ENCODE measurements around the gene HDHD5.

Gene HDHD5

GRCh38 chr22:17103351-17103750 lies 55.7 kb downstream of the HDHD5 start:
- ChIA-PET POLR2A (no interaction called here), CTCF (no interaction called here)
- no peak for TF ChIP-seq CTCF (IDR thresholded peaks at IDR 0.05; ENCODE audit: insufficient read depth, low read length, missing control alignments)
- no peak overlapping the region for H3K4me3 ChIP-seq (ENCODE audit: low read depth, low read length)
- DNase-seq (ENCODE audit: low read depth, low spot score): no peak

- H3K4me3 ChIP-seq (ENCODE audit: low read depth, low read length): no peak overlapping the region
- ChIA-PET POLR2A (interaction anchor here (1.3 kb wide), 1 partner anchor 8 kb away, joined by 4 read pairs; no protein-coding TSS in a partner anchor), CTCF (no interaction called here)
- no peak for TF ChIP-seq CTCF (IDR thresholded peaks at IDR 0.05; ENCODE audit: insufficient read depth, low read length, missing control alignments)
- DNase-seq (ENCODE audit: low read depth, low spot score): no peak
These were observed 56.8 kb downstream of the HDHD5 start for GRCh38 chr22:17102297-17102667.

GRCh38 chr22:17101475-17102296 lies 57.4 kb downstream of the HDHD5 start:
- POLR2A ChIA-PET: interaction anchor here (1.3 kb wide), 1 partner anchor 9 kb away, joined by 4 read pairs; no protein-coding TSS in a partner anchor
- DNase-seq (ENCODE audit: low read depth, low spot score): no peak
- CTCF ChIA-PET: no interaction called here

GRCh38 chr22:17100621-17101020 lies 58.5 kb downstream of the HDHD5 start:
- H3K4me3 ChIP-seq (ENCODE audit: low read depth, low read length): no peak overlapping the region
- CTCF ChIA-PET: no interaction called here
- no peak for TF ChIP-seq CTCF (IDR thresholded peaks at IDR 0.05; ENCODE audit: insufficient read depth, low read length, missing control alignments)
- POLR2A ChIA-PET: no interaction called here
- no peak for DNase-seq (ENCODE audit: low read depth, low spot score)

More at GRCh38 chr22:17101475-17102296, 57.4 kb downstream of the HDHD5 start:
- H3K4me3 ChIP-seq (ENCODE audit: low read depth, low read length): no peak overlapping the region
- TF ChIP-seq CTCF (IDR thresholded peaks at IDR 0.05; ENCODE audit: insufficient read depth, low read length, missing control alignments): no peak

- no peak for DNase-seq (ENCODE audit: low read depth, low spot score)
- TF ChIP-seq CTCF (IDR thresholded peaks at IDR 0.05; ENCODE audit: insufficient read depth, low read length, missing control alignments): no peak
- H3K4me3 ChIP-seq (ENCODE audit: low read depth, low read length): no peak overlapping the region
- ChIA-PET CTCF (interaction anchor here (1.4 kb wide), 1 partner anchor 74 kb away, joined by 3 read pairs; no protein-coding TSS in a partner anchor), POLR2A (no interaction called here)
These were observed 60.7 kb downstream of the HDHD5 start for GRCh38 chr22:17098379-17098819.

- ChIA-PET POLR2A (no interaction called here), CTCF (interaction anchor here (0.9 kb wide), 1 partner anchor 88 kb away, joined by 3 read pairs; no protein-coding TSS in a partner anchor)
- DNase-seq (ENCODE audit: low read depth, low spot score): no peak
- TF ChIP-seq CTCF (IDR thresholded peaks at IDR 0.05; ENCODE audit: insufficient read depth, low read length, missing control alignments): no peak
- no peak overlapping the region for H3K4me3 ChIP-seq (ENCODE audit: low read depth, low read length)
These were observed 61.4 kb downstream of the HDHD5 start for GRCh38 chr22:17097701-17098100.
